AG09309 (cell line): Measurements from ENCODE around the gene PCSK2.

ENCODE experiments used
- DNase-seq: peaks from one replicate; pipeline ENCODE4 v3.0.0-alpha.2; 2010; ENCODE audit warnings: low read depth
- H3K4me3 ChIP-seq: 2 replicates; pipeline ENCODE4 v1.5.1; 2011; ENCODE audit warnings: mild to moderate bottlenecking, low read depth, low read length, moderate library complexity; ENCODE audit not compliant: control insufficient read depth
- TF ChIP-seq, protein P1 (sequence below): IDR thresholded peaks from 2 replicates; pipeline ENCODE4 v1.5.1; 2011; ENCODE audit warnings: mild to moderate bottlenecking, low read depth, low read length, inconsistent platforms; ENCODE audit not compliant: insufficient read depth, control insufficient read depth; ENCODE audit errors: missing control alignments

The PCSK2 gene

DNA sequence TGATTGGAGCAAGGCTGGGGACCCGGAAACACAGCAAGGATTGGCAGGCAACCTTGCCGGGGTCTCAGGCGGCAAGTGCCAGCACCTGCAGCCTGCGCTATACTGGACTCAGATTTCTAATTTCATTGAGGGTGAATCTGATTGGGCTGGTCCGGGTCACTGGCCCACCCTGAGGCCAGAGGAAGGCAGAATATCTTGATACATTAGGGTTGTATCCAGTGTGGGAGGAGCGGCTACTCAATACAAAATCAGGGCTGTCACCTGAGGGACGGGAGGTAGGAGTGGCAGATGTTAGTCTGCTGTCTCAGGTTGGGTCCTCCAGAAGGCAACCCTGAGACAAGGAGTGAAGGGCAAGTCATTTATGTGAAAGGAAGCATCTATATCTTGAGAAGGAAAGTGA, 263.7 kb downstream of the PCSK2 start:
- DNase-seq = no peak
- H3K4me3 ChIP-seq = no peak overlapping the region
- TF ChIP-seq, protein P1, sequence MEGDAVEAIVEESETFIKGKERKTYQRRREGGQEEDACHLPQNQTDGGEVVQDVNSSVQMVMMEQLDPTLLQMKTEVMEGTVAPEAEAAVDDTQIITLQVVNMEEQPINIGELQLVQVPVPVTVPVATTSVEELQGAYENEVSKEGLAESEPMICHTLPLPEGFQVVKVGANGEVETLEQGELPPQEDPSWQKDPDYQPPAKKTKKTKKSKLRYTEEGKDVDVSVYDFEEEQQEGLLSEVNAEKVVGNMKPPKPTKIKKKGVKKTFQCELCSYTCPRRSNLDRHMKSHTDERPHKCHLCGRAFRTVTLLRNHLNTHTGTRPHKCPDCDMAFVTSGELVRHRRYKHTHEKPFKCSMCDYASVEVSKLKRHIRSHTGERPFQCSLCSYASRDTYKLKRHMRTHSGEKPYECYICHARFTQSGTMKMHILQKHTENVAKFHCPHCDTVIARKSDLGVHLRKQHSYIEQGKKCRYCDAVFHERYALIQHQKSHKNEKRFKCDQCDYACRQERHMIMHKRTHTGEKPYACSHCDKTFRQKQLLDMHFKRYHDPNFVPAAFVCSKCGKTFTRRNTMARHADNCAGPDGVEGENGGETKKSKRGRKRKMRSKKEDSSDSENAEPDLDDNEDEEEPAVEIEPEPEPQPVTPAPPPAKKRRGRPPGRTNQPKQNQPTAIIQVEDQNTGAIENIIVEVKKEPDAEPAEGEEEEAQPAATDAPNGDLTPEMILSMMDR = no peak

DNA sequence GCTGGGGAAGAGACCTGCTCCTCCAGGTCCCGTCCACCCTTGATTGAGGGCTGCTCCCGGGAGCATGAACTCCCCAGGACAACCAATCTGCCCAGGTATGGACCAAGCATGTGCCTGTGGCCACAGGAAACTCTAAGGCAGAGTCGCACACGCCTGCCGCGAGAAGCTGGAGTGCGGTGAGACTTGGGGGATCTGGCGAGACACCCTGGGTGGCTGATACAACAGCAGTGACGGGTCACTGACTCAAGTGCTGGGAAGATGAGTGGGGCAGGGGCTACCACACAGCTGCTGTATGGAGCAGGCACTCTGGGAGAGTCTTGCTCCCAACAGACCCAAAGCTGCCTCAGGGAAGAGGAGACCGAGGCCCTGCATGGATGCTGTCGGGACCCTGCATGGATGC, 264.2 kb downstream of the PCSK2 start:
- TF ChIP-seq, protein P1 = no peak
- DNase-seq = no peak
- no peak overlapping the region for H3K4me3 ChIP-seq

DNA sequence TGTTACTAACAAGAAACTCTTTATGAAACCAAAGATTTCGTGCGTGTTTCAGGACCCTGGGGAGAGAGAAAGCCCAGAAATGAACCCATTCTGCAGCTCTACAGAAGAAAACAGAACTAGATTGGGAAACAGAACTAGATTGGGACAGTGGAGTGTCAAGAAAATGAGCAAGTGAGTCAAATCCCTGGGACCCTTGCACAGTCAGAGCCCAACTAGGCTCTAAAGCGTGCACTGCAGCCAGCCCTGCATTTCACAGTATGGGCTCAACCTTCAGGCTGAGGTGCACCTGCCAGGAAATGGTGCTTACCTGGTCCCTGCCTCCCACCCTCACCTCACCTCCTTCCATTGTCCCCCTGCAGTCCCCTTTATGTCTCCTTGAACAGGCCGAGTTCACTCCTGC, 264.6 kb downstream of the PCSK2 start:
- TF ChIP-seq, protein P1 = no peak
- no peak overlapping the region for H3K4me3 ChIP-seq
- DNase-seq = no peak

DNA sequence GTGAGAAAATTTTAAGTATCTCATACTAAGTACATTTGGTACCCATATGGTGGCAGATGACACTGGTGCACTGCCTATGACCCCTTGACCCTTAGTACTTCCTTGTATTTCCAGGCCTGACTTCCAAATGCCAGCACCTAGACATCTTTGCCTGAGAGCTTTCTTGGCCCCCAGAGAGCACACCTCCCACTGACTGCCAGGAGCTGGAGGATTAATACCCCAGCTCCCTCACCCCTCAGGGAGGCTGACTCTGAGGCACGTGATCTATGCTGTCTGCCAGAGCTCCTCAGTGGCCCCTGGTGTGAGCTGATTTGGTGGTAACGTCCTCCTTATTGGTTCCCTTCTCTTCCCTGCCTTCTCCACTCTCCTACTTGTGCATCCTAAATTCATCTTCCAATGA, 266.3 kb downstream of the PCSK2 start:
- DNase-seq = no peak
- TF ChIP-seq, protein P1 = no peak
- no peak overlapping the region for H3K4me3 ChIP-seq

DNA sequence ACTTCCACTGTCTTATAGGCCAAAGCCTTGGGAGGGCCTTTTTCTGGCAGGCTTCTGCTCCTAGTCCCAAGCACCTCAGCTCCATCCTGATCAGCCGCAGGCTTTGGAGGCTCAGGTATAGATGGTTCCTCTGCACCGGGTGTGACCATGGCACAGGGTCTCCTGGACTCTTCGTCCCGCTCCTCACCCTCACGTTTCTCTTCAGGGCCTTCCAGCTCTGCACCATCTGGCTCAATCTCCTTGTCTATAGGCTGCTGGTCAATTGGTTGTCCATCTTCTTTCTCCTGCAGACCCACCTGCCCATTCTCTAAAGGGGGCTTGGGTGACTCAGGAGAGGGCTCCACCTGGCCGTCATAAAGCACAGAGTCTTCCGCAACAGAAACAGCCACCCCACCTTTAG, 267.4 kb downstream of the PCSK2 start:
- H3K4me3 ChIP-seq = no peak overlapping the region
- TF ChIP-seq, protein P1 = no peak
- no peak for DNase-seq

DNA sequence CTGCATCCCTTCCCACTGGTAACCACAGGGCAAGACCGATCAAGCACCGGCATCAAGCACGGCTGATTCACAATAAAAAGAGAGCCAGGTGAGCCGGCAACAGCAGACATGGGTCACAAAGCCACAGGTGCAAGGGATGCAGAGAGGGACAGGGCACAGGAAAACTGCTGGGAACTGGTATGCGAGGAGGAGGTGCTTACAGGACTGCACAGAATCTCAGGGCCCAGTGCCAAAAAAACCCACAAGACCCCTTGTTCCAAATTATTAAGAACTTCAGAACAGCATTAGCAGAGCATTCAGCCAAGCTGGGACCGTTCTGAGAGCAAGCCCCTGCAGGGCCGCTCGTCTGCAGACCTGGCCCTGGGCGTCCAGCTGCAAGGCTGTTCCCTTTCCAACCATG, 269.0 kb downstream of the PCSK2 start:
- TF ChIP-seq, protein P1 = no peak
- no peak overlapping the region for H3K4me3 ChIP-seq

DNA sequence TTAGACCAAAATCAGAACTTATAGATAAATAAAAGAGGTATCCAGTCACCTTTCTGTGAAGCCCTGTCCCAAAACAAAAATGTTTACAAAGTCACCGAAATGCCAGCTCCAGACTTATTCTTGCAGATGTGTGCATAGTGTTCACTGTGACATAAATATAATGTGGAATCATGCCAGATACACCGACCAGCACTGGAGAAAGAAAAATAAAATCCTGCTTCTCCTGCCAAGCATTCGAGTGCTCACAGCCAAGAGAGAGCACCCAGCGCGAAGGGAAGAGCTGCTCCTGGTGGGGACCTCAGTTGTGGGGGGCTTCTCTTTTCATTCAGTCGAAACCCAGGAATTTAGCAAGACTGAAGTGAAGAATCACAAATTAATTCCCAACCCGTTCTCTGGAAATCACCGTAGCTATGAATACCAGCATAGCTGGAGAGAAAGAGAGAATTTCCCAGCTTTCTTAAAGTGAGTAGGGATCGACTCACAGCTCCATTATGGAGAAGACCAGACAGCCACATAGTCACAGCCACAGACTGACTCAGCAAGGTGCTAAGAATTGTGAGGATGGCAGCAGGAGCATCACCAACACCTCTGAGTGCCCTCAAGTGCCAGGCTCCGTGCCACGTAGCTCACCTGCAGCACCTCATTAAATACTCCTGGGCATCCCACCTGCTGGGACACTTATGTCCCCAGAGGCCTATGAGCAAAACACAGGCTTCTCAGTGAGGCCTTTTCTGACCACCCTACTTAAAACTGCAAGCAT, 271.2 kb downstream of the PCSK2 start:
- no peak for DNase-seq

More for the DNA sequence above, 269.0 kb downstream of the PCSK2 start:
- no peak for DNase-seq

More for the DNA sequence above, 271.2 kb downstream of the PCSK2 start:
- TF ChIP-seq, protein P1 = no peak
- no peak overlapping the region for H3K4me3 ChIP-seq
